SU-DHL-6 (cell line): ENCODE results near the gene TSPAN4.

Experiments used
- CTCF ChIP-seq: fragments of 200-600 bp; sonication (generic); IDR thresholded peaks from one replicate; pipeline ENCODE4 v1.5.1; 2017; ENCODE audit warnings: antibody characterized with exemption, mild to moderate bottlenecking, low read length, moderate library complexity; ENCODE audit not compliant: insufficient read depth, poor library complexity, severe bottlenecking
- EZH2phosphoT487 ChIP-seq: fragments of 200-600 bp; sonication (generic), shearing (Covaris generic); conservative IDR thresholded peaks from 2 replicates; pipeline ENCODE4 v1.6.1; 2018; ENCODE audit warnings: mild to moderate bottlenecking, antibody characterized with exemption, low read length, moderate library complexity, mixed read lengths

DNA sequence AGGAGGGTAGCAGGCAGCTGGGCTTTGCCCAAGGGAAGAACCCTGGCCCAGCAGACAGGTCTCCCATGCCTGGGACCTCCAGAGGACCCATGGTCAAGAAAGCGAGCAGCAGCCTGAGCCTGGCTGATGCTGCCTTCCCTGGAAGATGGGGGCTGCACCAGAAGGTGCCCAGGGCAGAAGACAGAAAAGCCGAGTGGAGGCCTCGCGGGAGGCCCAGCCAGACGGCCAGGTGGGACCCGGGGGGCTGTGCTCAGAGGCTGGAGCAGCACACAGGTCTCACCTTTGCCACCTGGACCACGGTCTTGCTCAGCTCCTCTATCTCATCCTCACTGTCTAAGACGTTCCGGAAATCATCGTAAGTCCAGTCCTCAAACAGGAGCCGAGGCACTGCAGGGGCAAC lies 57.1 kb downstream of the TSPAN4 start:
- TF ChIP-seq CTCF = no peak
- no peak for TF ChIP-seq EZH2phosphoT487
